HUDEP-2 (cell line): ENCODE data around the gene HDAC1.

Experiments used
- DNase-seq, 76 experiments: peaks; one replicate each; lab custom pipeline; 2025; ENCODE audit not compliant: unreplicated experiment in 76 of 76; lab: John Stamatoyannopoulos, UW

Gene HDAC1

DNA sequence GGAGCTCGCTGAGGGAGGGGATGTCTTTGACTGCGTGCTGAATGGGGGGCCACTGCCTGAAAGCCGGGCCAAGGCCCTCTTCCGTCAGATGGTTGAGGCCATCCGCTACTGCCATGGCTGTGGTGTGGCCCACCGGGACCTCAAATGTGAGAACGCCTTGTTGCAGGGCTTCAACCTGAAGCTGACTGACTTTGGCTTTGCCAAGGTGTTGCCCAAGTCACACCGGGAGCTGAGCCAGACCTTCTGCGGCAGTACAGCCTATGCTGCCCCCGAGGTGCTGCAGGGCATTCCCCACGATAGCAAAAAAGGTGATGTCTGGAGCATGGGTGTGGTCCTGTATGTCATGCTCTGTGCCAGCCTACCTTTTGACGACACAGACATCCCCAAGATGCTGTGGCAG is 71.8 kb downstream of the HDAC1 start:
- DNase-seq = no peak

DNA sequence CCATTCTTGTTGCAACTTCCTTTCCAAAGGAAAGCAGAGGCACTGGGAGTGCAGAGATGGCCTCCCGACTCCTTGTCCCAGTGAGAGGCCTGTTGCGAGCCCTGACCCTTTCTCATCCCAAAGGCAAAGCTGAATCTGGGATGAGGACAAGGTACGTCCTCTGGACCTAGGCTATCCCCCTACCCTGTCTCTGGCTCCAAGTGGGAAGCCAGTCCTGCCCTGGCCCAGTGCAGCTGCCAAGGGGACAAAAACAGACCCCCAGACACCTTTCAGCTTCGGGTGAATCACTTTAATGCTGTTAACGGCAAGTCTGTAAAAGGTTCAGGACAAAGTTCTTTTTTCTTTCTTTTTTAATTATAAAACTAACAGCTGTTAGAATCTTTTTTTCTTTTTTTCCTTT is 73.0 kb downstream of the HDAC1 start:
- DNase-seq = no peak

DNA sequence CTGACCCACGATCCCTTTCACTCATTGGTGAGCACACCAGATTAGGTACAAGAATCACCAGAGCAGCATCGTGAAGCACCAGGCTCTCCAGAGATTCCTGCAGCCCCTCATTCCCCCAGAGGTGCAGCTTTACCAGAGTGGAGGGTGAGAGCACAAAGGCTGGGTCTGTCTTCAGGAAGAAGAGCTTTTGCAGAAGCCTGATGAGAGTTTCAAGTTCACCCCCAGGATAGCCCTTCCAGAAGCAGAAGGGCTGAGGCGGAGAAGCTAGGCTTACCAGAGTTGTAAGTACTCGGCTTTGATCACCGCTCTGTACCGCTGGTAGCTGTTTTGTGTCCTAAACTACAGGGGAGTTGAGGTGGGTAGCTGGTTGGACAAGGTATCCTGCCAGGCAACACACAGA is 73.6 kb downstream of the HDAC1 start:
- DNase-seq = no peak

DNA sequence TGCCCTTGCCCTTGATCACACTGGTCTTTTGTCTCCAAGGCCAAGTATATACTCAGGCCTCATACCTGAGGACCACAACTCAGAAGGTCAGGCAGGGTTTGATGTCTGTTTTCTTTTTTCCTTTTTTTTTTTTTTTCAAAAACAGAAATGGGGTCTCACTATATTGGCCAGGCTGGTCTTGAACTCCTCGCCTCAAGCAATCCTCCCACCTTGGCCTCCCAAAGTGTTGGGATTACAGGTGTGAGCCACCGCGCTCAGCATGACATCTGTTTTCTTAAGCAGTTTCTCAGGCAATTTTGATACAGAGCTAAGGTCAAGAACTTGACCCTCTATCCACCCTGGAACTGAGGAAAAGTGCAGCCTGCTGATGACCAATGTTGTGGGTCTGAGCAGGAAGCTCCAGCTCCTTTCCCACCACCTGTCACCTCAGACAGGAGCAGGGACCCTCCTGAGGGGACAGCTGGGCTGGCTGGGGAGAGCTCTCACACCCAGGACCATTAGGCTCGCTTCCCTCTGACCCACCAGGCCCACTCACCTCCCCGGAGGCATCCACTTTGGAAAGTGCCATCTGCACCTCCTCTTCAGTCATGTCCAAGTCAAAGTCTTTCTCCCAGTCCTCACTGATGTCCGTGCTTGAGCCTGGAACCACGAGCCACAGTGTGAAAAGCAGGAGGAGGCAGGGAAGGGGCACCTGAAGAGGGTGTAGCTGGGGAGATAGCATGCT is 76.2 kb downstream of the HDAC1 start:
- DNase-seq = no peak

DNA sequence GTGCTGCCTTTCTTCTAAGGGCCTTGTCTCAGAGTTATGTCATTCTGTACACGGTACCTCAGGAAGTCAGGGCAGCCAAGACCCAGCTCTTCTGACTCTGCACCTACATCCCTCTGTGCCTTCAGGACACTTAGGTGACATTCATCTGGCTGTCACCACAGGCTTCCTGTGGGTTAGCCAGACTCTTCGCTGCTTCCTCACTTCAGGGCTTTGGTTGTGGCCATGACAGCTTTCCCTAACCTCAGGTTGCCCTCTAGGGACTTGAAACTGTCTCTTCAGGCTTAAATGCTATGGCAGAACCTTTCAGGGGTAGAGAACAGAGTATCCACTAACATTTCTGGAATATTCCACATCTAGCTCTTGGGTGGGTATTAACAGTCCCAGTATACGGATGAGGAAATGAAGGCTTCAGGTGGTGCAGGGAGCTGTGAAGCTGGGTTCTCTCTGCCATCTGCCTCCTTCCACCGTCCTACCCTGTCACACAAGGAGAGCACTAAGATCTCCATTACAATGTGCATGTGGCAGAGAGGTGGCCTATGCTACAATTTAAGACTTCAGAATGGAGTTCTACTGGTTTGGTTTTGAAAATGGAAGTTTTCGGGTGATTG is 80.4 kb downstream of the HDAC1 start:
- no peak for DNase-seq

DNA sequence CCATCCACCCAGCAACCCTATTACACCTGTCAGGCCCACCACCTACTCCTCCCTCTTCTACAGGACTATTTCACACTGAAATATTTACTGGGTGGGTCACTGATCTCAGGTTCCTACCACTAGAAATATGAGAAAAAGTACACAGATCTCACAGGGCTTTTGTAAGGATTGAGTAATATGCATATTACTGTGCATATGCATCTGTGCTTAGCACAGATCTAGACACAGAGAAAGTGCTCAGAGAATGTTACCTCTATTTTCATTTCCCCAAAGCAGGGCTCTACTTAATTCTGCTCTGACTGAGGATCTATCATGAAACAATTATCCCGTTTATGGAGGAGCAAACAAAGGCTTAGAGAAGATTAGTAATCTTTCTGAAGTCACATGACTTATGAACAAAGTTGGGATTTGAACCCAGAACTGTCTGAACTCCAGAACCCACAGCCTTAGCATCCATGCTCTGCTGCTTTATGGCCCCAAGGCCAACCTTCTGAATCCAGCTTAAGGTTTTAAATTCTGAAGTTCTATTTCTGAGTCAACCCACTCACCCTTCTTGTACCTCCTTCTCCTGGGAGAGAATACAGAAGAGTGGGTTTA is 82.2 kb downstream of the HDAC1 start:
- DNase-seq = no peak

DNA sequence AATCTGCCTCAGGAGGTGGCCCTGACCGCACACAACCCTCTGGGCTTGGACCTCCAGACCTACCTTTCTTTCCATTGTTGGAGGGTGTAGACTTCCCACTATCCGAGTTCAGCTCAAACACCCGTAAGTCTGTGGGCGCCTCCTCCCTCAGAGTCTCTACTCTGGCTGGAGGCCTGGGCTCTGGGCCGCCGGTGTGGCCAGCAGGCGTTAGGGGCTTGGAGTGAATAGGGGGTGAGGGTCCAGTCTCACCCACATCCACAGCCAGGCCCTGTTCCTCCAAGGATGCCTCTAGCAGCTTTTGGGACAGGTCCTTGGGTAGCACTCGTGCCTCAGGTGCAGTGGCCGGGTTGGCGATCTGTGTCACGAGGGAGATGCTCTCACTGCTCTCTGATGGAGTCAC is 84.3 kb downstream of the HDAC1 start:
- DNase-seq = no peak

DNA sequence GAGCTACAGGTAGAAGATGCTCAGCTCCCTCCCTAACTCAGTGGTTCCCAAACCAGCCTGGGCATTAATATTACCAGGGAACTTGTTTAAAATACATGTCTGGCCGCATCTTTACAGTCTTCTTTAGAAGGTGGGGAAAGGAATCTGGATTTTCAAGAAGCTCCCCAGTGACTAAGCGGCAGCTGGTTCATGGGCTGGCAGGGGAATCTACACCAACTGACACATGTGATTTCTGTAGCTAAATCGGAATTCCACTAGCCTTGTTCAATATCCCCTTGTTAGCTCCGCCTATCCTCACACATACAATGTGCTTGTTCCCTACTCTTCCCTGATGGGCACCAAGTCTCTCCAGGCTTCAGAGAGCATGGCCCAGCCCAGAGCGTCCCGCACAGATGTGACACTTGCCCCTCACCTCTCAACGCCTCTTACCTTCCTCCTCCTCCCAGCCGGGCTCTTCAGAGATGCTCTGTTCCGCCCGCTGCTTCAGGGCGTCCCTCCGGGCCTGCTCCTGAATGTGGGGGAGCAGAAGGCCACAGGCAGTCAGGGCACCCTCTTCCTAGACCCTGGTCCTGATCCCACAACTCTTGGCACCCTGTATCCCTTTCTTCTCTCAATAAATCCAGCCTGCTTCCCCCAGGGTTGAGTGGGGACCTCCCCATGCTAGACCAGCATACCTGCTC is 85.8 kb downstream of the HDAC1 start:
- no peak for DNase-seq

DNA sequence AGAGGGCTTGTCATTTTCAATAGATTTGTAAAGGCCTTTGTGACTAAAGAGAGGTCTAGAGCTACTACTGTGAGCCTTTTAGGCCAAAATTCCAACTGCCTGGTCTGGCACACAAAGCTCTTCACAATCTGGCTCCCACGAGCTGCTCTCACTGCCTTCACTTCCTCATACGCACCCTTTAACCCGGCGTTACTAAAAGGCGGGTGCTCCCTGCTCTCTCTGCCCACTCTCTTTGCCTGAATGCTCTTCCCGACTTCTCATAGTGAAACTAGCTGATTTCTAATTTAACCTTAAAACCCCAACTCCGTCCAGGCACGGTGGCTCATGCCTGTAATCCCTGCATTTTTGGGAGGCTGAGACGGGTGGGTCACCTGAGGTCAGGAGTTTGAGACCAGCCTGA is 88.2 kb downstream of the HDAC1 start:
- DNase-seq = no peak
